IMR-90 (cell line): Measurements from ENCODE around the gene ZFYVE28. TPM values are rescaled to one million over a fixed set of nuclear protein-coding genes. Genes with fewer than 3 reads are reported as not detected.

ENCODE experiments used
- ATAC-seq: fragments of 200-7000 bp; cut with Tn5 transposase; 2 replicates; pipeline ENCODE4 v1.9.1; 2020; ENCODE audit warnings: low read depth, mild to moderate bottlenecking, moderate library complexity
- BruUV-seq: library from RNA; stranded (reverse); fragments of 400-500 nt; replicated peaks from 2 replicates; lab custom pipeline; 2021; lab: Mats Ljungman, UMichigan
- CTCF ChIA-PET: fragments of 300-600 bp; formaldehyde crosslinking; extraction: SDS; loops from one replicate; lab custom pipeline; 2021; ENCODE audit warnings: antibody characterized with exemption; lab: Yijun Ruan, JAX
- POLR2A ChIA-PET: fragments of 300-600 bp; sonication (Branson Sonifier 250); formaldehyde crosslinking; loops from one replicate; lab custom pipeline; 2022; ENCODE audit warnings: antibody characterized with exemption; ENCODE audit not compliant: unreplicated experiment; lab: Charles Lee
- DNase-seq: peaks from one replicate; pipeline ENCODE4 v3.0.0; 2013
- H2AFZ ChIP-seq: replicated peaks from 2 replicates; pipeline ENCODE3; 2013; ENCODE audit warnings: low read length, mild to moderate bottlenecking; ENCODE audit not compliant: poor library complexity
- H2AK5ac ChIP-seq: 2 replicates; pipeline ENCODE4 v1.6.1; 2013; ENCODE audit warnings: low read depth, low read length, inconsistent platforms
- H2AK9ac ChIP-seq: replicated peaks from 2 replicates; pipeline ENCODE3; 2013; ENCODE audit warnings: mild to moderate bottlenecking, low read depth, low read length, moderate library complexity; ENCODE audit not compliant: poor library complexity
- H2BK120ac ChIP-seq: 2 replicates; pipeline ENCODE4 v1.6.1; 2013; ENCODE audit warnings: low read depth, low read length, inconsistent platforms
- H2BK15ac ChIP-seq: 3 replicates; pipeline ENCODE4 v1.6.1; 2013; ENCODE audit warnings: low read depth, low read length, inconsistent platforms
- H2BK20ac ChIP-seq: 2 replicates; pipeline ENCODE4 v1.6.1; 2013; ENCODE audit warnings: low read depth, mild to moderate bottlenecking, inconsistent platforms, low read length, moderate library complexity
- H2BK5ac ChIP-seq: 2 replicates; pipeline ENCODE4 v1.6.1; 2013; ENCODE audit warnings: mild to moderate bottlenecking, low read depth, low read length, inconsistent platforms; ENCODE audit not compliant: poor library complexity, severe bottlenecking
- H3K14ac ChIP-seq: replicated peaks from 2 replicates; pipeline ENCODE4 v1.6.1; 2013; ENCODE audit warnings: low read depth, low read length, inconsistent platforms
- H3K18ac ChIP-seq: 2 replicates; pipeline ENCODE4 v1.6.1; 2013; ENCODE audit warnings: low read depth, low read length, control low read depth
- H3K23ac ChIP-seq: 2 replicates; pipeline ENCODE4 v1.6.1; 2013; ENCODE audit warnings: low read depth, low read length, inconsistent platforms
- H3K27ac ChIP-seq: 2 replicates; pipeline ENCODE4 v1.5.1; 2013; ENCODE audit warnings: mild to moderate bottlenecking, control low read depth, low read length; ENCODE audit not compliant: insufficient read depth
- H3K27me3 ChIP-seq: 2 replicates; pipeline ENCODE4 v1.6.1; 2013; ENCODE audit warnings: low read length; ENCODE audit not compliant: control insufficient read depth, insufficient read depth
- H3K36me3 ChIP-seq: 2 replicates; pipeline ENCODE4 v1.6.1; 2013; ENCODE audit warnings: low read length, mixed read lengths; ENCODE audit not compliant: control insufficient read depth, insufficient read depth
- H3K4ac ChIP-seq: 2 replicates; pipeline ENCODE4 v1.6.1; 2013; ENCODE audit warnings: low read depth, low read length, inconsistent platforms
- H3K4me1 ChIP-seq: 2 replicates; pipeline ENCODE4 v1.6.1; 2013; ENCODE audit warnings: low read length, mixed read lengths; ENCODE audit not compliant: control insufficient read depth, insufficient read depth
- H3K4me2 ChIP-seq: 2 replicates; pipeline ENCODE4 v1.6.1; 2013; ENCODE audit warnings: low read depth, mild to moderate bottlenecking, control low read depth, low read length, moderate library complexity
- H3K4me3 ChIP-seq: 2 replicates; pipeline ENCODE4 v1.5.1; 2013; ENCODE audit warnings: low read depth, mild to moderate bottlenecking, control low read depth, low read length, moderate library complexity; ENCODE audit not compliant: insufficient read depth
- H3K56ac ChIP-seq: 2 replicates; pipeline ENCODE4 v1.6.1; 2013; ENCODE audit warnings: low read length, inconsistent platforms; ENCODE audit not compliant: insufficient read depth; ENCODE audit errors: extremely low read depth
- H3K79me1 ChIP-seq, 2 experiments: 2 replicates each; pipeline ENCODE4 v1.6.1; 2013; ENCODE audit warnings: low read length in 2 of 2, inconsistent platforms in 1 of 2, low read depth in 1 of 2
- H3K9ac ChIP-seq: 2 replicates; pipeline ENCODE4 v1.6.1; 2013; ENCODE audit warnings: low read depth, low read length, control low read depth
- H3K9me1 ChIP-seq: 2 replicates; pipeline ENCODE4 v1.6.1; 2013; ENCODE audit warnings: low read length, inconsistent platforms; ENCODE audit not compliant: insufficient read depth
- H3K9me3 ChIP-seq: 2 replicates; pipeline ENCODE4 v1.6.1; 2013; ENCODE audit warnings: low read length; ENCODE audit not compliant: control insufficient read depth, insufficient read depth
- H4K20me1 ChIP-seq: 2 replicates; pipeline ENCODE4 v1.6.1; 2013; ENCODE audit warnings: low read length, inconsistent platforms; ENCODE audit not compliant: insufficient read depth
- H4K5ac ChIP-seq: 2 replicates; pipeline ENCODE4 v1.6.1; 2013; ENCODE audit warnings: mild to moderate bottlenecking, low read depth, low read length, control low read depth
- H4K8ac ChIP-seq, 2 experiments: 2 replicates each; pipeline ENCODE4 v1.6.1; 2013; ENCODE audit warnings: low read depth in 2 of 2, low read length in 2 of 2, control low read depth in 1 of 2, inconsistent platforms in 1 of 2
- H4K91ac ChIP-seq: 2 replicates; pipeline ENCODE4 v1.6.1; 2013; ENCODE audit warnings: low read depth, low read length, inconsistent platforms; ENCODE audit not compliant: insufficient read depth
- BHLHE40 ChIP-seq: fragments of 150-350 bp; IDR thresholded peaks from 2 replicates; pipeline ENCODE4 v1.6.1; 2016; ENCODE audit warnings: mild to moderate bottlenecking, low read depth, low read length
- CEBPB ChIP-seq: IDR thresholded peaks from 2 replicates; pipeline ENCODE4 v1.6.1; 2012; ENCODE audit warnings: low read depth, low read length, improper control_type of control experiment
- CHD1 ChIP-seq: IDR thresholded peaks from 2 replicates; pipeline ENCODE4 v1.6.1; 2012; ENCODE audit warnings: low read depth, low read length, improper control_type of control experiment
- CTCF ChIP-seq: conservative IDR thresholded peaks from 2 replicates; pipeline ENCODE4 v1.5.1; 2012; ENCODE audit warnings: mild to moderate bottlenecking, low read depth, low read length, improper control_type of control experiment
- ELK1 ChIP-seq: fragments of 150-350 bp; IDR thresholded peaks from 2 replicates; pipeline ENCODE4 v1.6.1; 2016; ENCODE audit warnings: low read depth, mild to moderate bottlenecking, low read length, moderate library complexity, borderline replicate concordance
- FOS ChIP-seq: fragments of 150-350 bp; IDR thresholded peaks from 2 replicates; pipeline ENCODE4 v1.6.1; 2016; ENCODE audit warnings: low read depth, low read length
- MAFK ChIP-seq: IDR thresholded peaks from 2 replicates; pipeline ENCODE4 v1.6.1; 2012; ENCODE audit warnings: low read depth, low read length, improper control_type of control experiment
- MAZ ChIP-seq: IDR thresholded peaks from 2 replicates; pipeline ENCODE4 v1.6.1; 2012; ENCODE audit warnings: low read depth, mild to moderate bottlenecking, low read length, improper control_type of control experiment, moderate library complexity, borderline replicate concordance
- MXI1 ChIP-seq: IDR thresholded peaks from 2 replicates; pipeline ENCODE4 v1.6.1; 2012; ENCODE audit warnings: low read depth, mild to moderate bottlenecking, low read length, moderate library complexity, borderline replicate concordance
- NFE2L2 ChIP-seq: fragments of 150-350 bp; IDR thresholded peaks from 2 replicates; pipeline ENCODE4 v1.6.1; 2016; ENCODE audit warnings: low read depth, mild to moderate bottlenecking, low read length
- POLR2A ChIP-seq: IDR thresholded peaks from 2 replicates; pipeline ENCODE4 v1.6.1; 2012; ENCODE audit warnings: mild to moderate bottlenecking, low read depth, low read length
- RAD21 ChIP-seq: IDR thresholded peaks from 2 replicates; pipeline ENCODE4 v1.6.1; 2012; ENCODE audit warnings: low read length, improper control_type of control experiment
- RCOR1 ChIP-seq: IDR thresholded peaks from 2 replicates; pipeline ENCODE4 v1.6.1; 2012; ENCODE audit warnings: mild to moderate bottlenecking, low read length, improper control_type of control experiment; ENCODE audit not compliant: insufficient replicate concordance
- RFX5 ChIP-seq: IDR thresholded peaks from 2 replicates; pipeline ENCODE4 v1.8.0; 2012; ENCODE audit warnings: low read depth, mild to moderate bottlenecking, low read length, moderate library complexity
- SMC3 ChIP-seq: fragments of 150-350 bp; IDR thresholded peaks from 2 replicates; pipeline ENCODE4 v1.6.1; 2016; ENCODE audit warnings: low read depth, mild to moderate bottlenecking, antibody characterized with exemption, low read length, moderate library complexity
- USF2 ChIP-seq: fragments of 150-350 bp; IDR thresholded peaks from 2 replicates; pipeline ENCODE4 v1.6.1; 2017; ENCODE audit warnings: mild to moderate bottlenecking, antibody characterized with exemption, low read length, low read depth
- WGBS, 2 experiments: methylation state at CpG; one replicate each; pipeline versions ENCODE4 v1.1.5 to v1.1.7; 2013; ENCODE audit warnings: missing lambda C conversion rate in 2 of 2; ENCODE audit not compliant: insufficient read length in 1 of 2; ENCODE audit errors: extremely low coverage in 2 of 2; 5-methylcytosine and 5-hydroxymethylcytosine counted together
- dilution Hi-C: fragments of 300-500 bp; cut with HindIII; formaldehyde crosslinking; loops from one replicate; pipeline ENCODE4 v1.14.3; 2018; ENCODE audit warnings: low sequenced_read_pairs; ENCODE audit not compliant: unreplicated experiment
- in situ Hi-C: fragments of 300-500 bp; cut with MboI; formaldehyde crosslinking; loops from 3 replicates; pipeline ENCODE4 v1.14.3; 2019; ENCODE audit warnings: low sequenced_read_pairs, inconsistent platforms, mixed read lengths
- intact Hi-C: fragments of 100-400 bp; cut with micrococcal nuclease; formaldehyde crosslinking; loops from 2 replicates; pipeline ENCODE4 v1.10.0; 2022
- polyA plus RNA-seq, 3 experiments: library from polyadenylated mRNA; depleted of rRNA; stranded (reverse); fragments of >200 nt; gene quantifications; 2 replicates each; pipeline ENCODE4 v1.2.3, GENCODE V29; 2012; ENCODE audit warnings: low replicate concordance in 1 of 3
- total RNA-seq: library from RNA; depleted of rRNA; stranded (reverse); fragments of >200 nt; gene quantifications from 2 replicates; pipeline ENCODE4 v1.2.3, GENCODE V29; 2012

The ZFYVE28 gene
- total and polyA plus RNA-seq, 2 of the 4 experiments (the other 2 are of a cell fraction): 0.36 to 1.2 TPM

- H3K4me3 ChIP-seq: no peak overlapping the region
- H2BK20ac ChIP-seq: no peak overlapping the region
- ATAC-seq: no peak
- no peak for TF ChIP-seq NFE2L2
- no peak for TF ChIP-seq SMC3
- no peak for TF ChIP-seq RFX5
- TF ChIP-seq POLR2A: no peak
- TF ChIP-seq RAD21: no peak
- TF ChIP-seq CTCF: no peak
- TF ChIP-seq FOS: no peak
- TF ChIP-seq MAFK: no peak
- no peak for TF ChIP-seq RCOR1
- no peak for TF ChIP-seq MAZ
- no peak for TF ChIP-seq ELK1
- TF ChIP-seq CHD1: no peak
- TF ChIP-seq BHLHE40: no peak
- no peak for TF ChIP-seq CEBPB
- no peak for TF ChIP-seq USF2
- TF ChIP-seq MXI1: no peak
- ChIA-PET CTCF (no interaction called here), POLR2A (no interaction called here)
- no peak overlapping the region for H2AK5ac ChIP-seq
- in situ Hi-C loops: no loop called here
- H3K23ac ChIP-seq: no peak overlapping the region
- no peak overlapping the region for H4K5ac ChIP-seq
- no peak overlapping the region for H2BK15ac ChIP-seq
- no peaks in the 10 kb centered on the region; the same call in 1 of the 2 replicates for H3K4me1 ChIP-seq
- no peak overlapping the region for H4K91ac ChIP-seq
- no peak overlapping the region for H2AFZ ChIP-seq
- H3K27me3 ChIP-seq: peaks cover 2% of the 10 kb centered on the region; the same call in 1 of the 2 replicates
- DNase-seq: no peak
- H4K20me1 ChIP-seq: no peaks in the 10 kb centered on the region
- dilution Hi-C loops: no loop called here
- H3K79me1 ChIP-seq: no peaks in the 10 kb centered on the region
- H3K4me2 ChIP-seq: no peak overlapping the region
- H4K8ac ChIP-seq: no peak overlapping the region
- intact Hi-C loops: no loop called here
- no peak overlapping the region for H2AK9ac ChIP-seq
- no peak overlapping the region for H3K56ac ChIP-seq
- H3K14ac ChIP-seq: no peak overlapping the region
- BruUV-seq: no TSS peak
- H3K9me1 ChIP-seq: no peaks in the 10 kb centered on the region
- H3K18ac ChIP-seq: no peak overlapping the region
- no peak overlapping the region for H2BK120ac ChIP-seq
- no peaks in the 10 kb centered on the region for H3K9me3 ChIP-seq
- no peak overlapping the region for H3K27ac ChIP-seq
- no CpG with 5 or more reads among the region's 6 CpGs for WGBS, 2 experiments
- H2BK5ac ChIP-seq: no peak overlapping the region
- no peak overlapping the region for H3K4ac ChIP-seq
- H3K36me3 ChIP-seq: no peaks in the 10 kb centered on the region
- H3K9ac ChIP-seq: no peak overlapping the region
These were observed 145.7 kb downstream of the ZFYVE28 start for GRCh38 chr4:2272828-2273120.
